ENCODE results near the gene NKD1.

The NKD1 gene

DNA sequence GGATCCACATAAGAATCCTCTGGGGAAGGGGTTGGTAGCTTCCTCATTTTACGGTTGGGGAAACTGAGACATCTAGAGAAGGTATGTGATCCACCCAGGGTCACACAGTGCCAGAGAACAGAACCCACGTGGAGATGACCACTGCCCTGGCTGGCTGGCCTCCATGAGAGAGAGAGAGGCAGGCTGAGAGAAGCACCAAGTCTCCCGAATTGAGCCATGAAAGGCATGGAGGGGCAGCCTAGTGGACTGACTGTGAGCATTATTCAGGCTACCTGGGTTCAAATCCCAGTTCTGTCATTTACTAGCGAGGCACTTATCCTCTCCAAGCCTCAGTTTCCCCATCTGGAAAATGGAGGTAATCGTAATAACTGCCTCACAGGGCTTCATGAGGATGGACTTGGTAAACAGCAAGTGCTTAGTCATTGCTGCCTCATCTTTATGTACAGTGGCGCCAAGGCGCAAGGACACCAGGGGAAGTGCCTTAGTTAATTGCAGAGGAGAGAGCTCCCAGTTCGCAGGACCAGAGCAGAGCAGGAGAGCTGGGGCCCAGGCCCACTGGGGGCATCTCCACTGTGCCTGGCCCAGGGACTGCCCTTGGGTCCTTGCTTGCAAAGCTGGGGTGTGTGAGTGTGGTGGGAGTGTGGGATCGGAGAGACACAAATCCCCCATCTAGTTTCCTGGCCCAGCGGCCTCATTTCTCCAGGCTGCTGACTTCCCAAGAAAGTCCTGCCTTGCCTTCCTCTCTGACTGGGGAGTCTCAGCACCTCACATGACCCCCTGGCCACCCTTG lies 71.7 kb downstream of the NKD1 start:
- TF ChIP-seq, protein P1, sequence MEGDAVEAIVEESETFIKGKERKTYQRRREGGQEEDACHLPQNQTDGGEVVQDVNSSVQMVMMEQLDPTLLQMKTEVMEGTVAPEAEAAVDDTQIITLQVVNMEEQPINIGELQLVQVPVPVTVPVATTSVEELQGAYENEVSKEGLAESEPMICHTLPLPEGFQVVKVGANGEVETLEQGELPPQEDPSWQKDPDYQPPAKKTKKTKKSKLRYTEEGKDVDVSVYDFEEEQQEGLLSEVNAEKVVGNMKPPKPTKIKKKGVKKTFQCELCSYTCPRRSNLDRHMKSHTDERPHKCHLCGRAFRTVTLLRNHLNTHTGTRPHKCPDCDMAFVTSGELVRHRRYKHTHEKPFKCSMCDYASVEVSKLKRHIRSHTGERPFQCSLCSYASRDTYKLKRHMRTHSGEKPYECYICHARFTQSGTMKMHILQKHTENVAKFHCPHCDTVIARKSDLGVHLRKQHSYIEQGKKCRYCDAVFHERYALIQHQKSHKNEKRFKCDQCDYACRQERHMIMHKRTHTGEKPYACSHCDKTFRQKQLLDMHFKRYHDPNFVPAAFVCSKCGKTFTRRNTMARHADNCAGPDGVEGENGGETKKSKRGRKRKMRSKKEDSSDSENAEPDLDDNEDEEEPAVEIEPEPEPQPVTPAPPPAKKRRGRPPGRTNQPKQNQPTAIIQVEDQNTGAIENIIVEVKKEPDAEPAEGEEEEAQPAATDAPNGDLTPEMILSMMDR (IDR thresholded peaks at IDR 0.05; ENCODE audit: low read depth, low read length, missing control alignments): no peak
- Histone ChIP-seq H3K4me3 (ENCODE audit: low read depth, low read length) (no peak overlapping the region), H3K27me3 (replicated peaks) (no peaks in the 10 kb centered on the region), H3K27ac (no peak overlapping the region), H3K36me3 (replicated peaks) (no peaks in the 10 kb centered on the region)
- no peak for DNase-seq
- in situ Hi-C loops (cut with HindIII; ENCODE audit: low pct_ligation_motif_present, low sequenced_read_pairs): no loop called here

DNA sequence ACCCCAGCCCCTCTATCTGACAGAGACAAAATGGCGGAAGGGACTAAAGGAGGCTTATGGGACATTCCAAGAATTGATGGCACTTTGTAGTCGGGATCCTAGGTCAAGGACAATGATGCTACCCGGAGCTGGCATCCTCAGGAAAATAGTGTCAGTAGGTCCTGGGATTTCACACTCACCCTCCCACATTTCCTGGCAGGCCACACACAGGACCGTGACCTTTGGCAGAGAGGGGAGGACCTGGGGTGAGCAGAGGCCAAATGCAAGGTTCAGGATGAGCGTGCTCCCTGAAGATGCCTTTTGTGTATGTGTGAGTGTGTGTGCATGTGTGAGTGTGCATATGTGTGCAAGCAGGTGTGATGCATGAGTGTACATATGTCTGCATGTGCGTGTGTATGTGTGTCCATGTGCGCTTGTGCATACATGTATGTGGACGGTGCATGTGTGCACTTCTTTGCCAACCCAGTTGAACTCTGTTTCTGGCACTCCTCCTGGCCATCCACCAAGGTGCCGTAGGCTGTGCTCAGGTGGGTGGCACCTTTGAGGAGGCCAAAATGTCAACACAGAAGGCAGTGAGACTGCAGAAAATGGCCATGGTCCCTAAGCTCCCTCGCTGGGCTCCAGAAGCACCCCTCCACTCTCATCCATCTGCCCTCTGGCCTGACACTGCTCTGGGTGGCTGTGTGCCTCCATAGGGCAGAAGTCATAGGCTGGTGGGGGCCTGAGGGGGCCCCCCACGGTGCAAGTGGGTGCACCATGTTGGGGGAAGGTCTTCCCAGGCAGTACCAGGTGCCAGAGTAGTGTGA lies 72.7 kb downstream of the NKD1 start:
- no peak for DNase-seq
- in situ Hi-C loops (cut with HindIII; ENCODE audit: low pct_ligation_motif_present, low sequenced_read_pairs): no loop called here
- Histone ChIP-seq H3K4me3 (ENCODE audit: low read depth, low read length) (no peak overlapping the region), H3K36me3 (replicated peaks) (no peaks in the 10 kb centered on the region), H3K27ac (no peak overlapping the region), H3K27me3 (replicated peaks) (no peaks in the 10 kb centered on the region)
- TF ChIP-seq, protein P1 (IDR thresholded peaks at IDR 0.05; ENCODE audit: low read depth, low read length, missing control alignments): no peak

DNA sequence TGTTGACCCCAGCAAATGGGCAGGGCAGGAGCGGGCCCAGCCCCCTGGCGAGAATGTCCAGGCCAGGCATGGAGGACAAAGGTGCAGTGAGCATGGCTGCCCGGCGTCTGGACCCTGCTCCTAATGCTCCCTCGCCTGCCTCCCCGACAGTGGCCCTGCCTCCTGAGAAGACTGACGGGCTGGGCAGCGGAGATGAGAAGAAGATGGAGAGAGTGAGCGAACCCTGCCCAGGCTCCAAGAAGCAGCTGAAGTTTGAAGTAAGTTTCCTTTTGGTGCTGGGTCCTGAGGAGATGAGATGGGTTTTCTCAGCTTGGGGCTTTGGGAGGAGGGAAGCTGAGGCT lies 73.2 kb downstream of the NKD1 start:
- in situ Hi-C loops (cut with HindIII; ENCODE audit: low pct_ligation_motif_present, low sequenced_read_pairs): no loop called here

DNA sequence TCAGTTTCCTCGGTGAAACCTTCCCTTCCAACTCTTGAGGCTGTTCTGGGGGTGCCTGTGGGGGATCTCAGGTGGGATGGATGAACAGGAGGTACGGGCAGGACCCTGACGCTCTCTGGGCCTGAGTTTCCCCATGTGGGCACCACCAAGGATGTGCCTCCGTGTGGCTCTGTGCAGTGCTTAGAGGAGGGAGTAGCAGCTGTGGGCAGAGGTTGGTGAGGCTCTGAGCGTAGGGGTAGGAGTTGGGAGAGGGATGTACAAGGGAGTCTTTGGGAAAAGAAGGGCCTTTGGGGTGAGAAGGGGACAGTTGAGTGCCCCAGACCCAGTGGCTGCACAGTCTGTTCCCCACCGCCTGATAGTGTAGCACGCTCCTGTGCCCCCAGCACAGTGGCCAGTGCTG lies 73.8 kb downstream of the NKD1 start:
- H3K27ac ChIP-seq: no peak overlapping the region
- in situ Hi-C loops (cut with HindIII; ENCODE audit: low pct_ligation_motif_present, low sequenced_read_pairs): no loop called here
- TF ChIP-seq, protein P1 (IDR thresholded peaks at IDR 0.05; ENCODE audit: low read depth, low read length, missing control alignments): no peak
- H3K36me3 ChIP-seq (replicated peaks): no peaks in the 10 kb centered on the region
- no peaks in the 10 kb centered on the region for H3K27me3 ChIP-seq (replicated peaks)
- DNase-seq: no peak
- no peak overlapping the region for H3K4me3 ChIP-seq (ENCODE audit: low read depth, low read length)

More for the DNA sequence above, 73.2 kb downstream of the NKD1 start:
- DNase-seq: no peak
- H3K27me3 ChIP-seq (replicated peaks): no peaks in the 10 kb centered on the region
- no peak overlapping the region for H3K4me3 ChIP-seq (ENCODE audit: low read depth, low read length)
- TF ChIP-seq, protein P1 (IDR thresholded peaks at IDR 0.05; ENCODE audit: low read depth, low read length, missing control alignments): no peak
- H3K36me3 ChIP-seq (replicated peaks): no peaks in the 10 kb centered on the region
- no peak overlapping the region for H3K27ac ChIP-seq

DNA sequence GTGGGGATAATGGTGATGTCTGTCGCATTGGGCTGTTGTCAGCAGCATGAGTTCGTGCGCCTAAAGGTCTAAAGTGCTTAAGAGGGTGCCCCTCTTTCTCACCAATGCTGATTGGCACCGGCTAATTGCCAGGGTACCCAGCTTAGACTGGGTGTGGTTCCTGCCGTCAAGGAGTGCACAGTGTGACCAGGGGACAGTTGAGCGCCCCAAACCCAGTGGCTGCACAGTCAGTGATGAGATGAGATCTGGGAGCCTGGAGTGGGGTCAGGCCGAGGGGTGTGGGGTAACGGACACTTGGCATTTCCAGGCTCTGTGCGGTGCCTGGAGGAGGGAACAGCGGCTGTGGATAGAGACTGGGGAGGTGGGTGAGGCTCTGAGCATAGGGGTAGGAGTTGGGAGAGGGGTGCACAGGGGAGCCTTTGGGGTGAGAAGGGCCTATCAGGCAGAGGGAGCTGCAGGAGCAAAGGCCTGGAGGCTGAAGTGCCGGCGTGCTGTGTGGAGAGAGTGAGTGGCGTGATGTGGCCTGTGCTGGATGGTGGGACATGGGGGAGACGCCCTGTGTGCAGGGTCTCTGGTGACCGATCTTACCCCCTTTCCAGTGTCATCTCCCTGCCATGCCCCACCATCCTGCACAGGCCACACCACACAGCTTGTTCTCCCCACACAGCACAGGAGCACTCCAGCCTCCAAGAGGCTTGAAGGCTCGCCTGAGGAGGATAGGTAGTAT lies 74.6 kb downstream of the NKD1 start:
- Histone ChIP-seq H3K36me3 (replicated peaks) (no peaks in the 10 kb centered on the region), H3K4me3 (ENCODE audit: low read depth, low read length) (no peak overlapping the region), H3K27ac (no peak overlapping the region), H3K27me3 (replicated peaks) (no peaks in the 10 kb centered on the region)
- no peak for DNase-seq
- TF ChIP-seq, protein P1 (IDR thresholded peaks at IDR 0.05; ENCODE audit: low read depth, low read length, missing control alignments): no peak
- in situ Hi-C loops (cut with HindIII; ENCODE audit: low pct_ligation_motif_present, low sequenced_read_pairs): no loop called here
